Regular cardiac myocyte (primary cell): ENCODE measurements around the gene LRRC41. TPM values are rescaled to one million over a fixed set of nuclear protein-coding genes. Genes with fewer than 3 reads are reported as not detected.

Experiments used
- total RNA-seq: library from RNA; depleted of rRNA; stranded (reverse); fragments of >200 nt; gene quantifications from 2 replicates; pipeline ENCODE4 v1.2.3, GENCODE V29; 2014

Gene LRRC41
- 89.5 and 103 TPM in 2 replicates for total RNA-seq

DNA sequence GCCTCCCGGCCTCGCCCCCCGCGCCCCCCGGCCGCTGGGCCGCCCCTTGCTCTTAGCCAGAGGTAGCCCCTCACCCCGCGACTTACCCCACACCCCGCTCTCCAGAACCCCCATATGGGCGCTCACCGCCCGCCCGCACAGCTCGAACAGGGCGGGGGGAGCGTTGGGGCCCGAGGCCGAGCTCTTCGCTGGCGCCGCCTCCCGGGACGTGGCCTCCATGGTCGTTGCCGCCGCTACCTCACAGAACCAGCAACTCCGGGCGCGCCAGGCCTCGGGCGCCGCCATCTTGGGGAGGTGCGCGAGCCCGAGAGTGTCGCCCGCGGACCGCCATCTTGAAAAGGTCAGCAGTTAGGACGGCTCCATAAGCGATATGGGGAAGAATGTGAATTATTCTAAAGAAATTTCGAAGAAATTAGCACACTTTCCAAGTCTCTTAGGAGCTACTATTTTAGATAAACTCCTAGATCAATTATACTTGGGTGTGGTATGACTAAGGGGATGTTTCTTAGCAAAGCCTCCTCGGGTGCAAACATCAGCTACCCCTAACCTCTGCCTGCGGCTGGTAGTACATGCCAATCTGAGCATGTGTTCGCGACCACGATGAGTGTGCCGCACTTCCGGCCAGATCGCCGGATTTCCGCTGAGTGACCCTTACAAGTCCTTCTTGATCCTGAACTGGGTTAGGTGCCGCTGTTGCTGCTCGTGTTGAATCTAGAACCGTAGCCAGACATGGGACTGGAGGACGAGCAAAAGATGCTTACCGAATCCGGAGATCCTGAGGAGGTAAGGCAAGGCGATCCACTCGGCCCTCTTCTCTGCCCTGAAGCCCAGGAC is at the start of gene LRRC41, which contains the start of gene UQCRH:
LRRC41 (minus strand) TSS at position 579 of the 834 bp plus-strand sequence; CDS start at position 285, 294 bp downstream.
UQCRH (plus strand) TSS at position 661 of the 834 bp plus-strand sequence; CDS start at position 730, 69 bp downstream.

GRCh38 chr1:46340404-46341221 is 37.2 kb upstream of the LRRC41 start, which contains the start of gene NSUN4:
NSUN4 (plus strand) TSS chr1:46340807; CDS start chr1:46340827, 20 bp downstream.

DNA sequence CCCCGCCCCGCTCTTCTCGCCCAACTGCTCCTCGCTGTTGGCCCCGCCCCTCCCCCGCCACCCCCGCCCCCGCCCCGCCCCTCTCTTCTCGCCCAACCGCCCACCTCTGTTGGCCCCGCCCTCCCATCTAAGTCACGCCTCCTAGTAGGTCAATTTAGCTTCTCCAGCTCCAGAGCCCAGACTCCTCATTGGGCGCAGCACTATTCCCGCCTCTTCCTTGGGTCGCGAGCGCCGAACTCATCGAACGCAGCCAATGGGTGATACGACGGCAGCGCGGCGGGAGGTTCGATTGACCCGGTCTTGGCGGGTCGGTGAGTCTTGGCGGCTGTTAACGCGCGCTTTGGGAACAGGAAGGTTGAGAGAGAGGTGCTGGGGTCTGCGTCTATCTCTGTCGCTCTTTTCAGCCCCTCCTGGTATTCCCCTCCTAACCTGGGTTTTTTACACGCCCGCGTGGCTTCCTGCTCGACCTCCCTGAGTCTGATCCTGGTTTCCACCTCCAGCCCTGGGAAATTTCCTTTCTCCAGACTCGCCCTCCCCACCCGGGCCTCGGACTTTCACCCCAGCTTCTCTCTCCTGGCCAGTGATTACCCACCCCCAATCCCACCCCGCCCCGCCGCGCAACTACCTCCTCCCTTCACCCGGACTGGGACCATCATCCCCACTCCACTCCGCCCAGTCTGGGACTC is 55.8 kb downstream of the LRRC41 start, which contains the start of gene RAD54L:
RAD54L (plus strand) TSS at position 328 of the 686 bp plus-strand sequence. CDS start 643 bp downstream, outside the sequence.

Other genes with a start within 250 kb of the LRRC41 start
- gene PIK3R3, start 171.0 kb downstream of the LRRC41 start, total RNA-seq, result 4.5 and 5.0 TPM in 2 replicates
- gene TSPAN1, start 128.5 kb downstream of the LRRC41 start, total RNA-seq, result 0.56 and 0.58 TPM in 2 replicates
- gene P3R3URF, start 127.1 kb downstream of the LRRC41 start, total RNA-seq, result not detected in 2 replicates
- 48.5 and 80.7 TPM in 2 replicates for gene POMGNT1, start 105.2 kb downstream of the LRRC41 start, total RNA-seq
- 3.3 and 3.9 TPM in 2 replicates for gene LURAP1, start 100.3 kb downstream of the LRRC41 start, total RNA-seq
- 1.4 and 5.6 TPM in 2 replicates for gene RAD54L, start 55.9 kb downstream of the LRRC41 start, total RNA-seq
- 491 and 703 TPM in 2 replicates for gene UQCRH, start 82 bp upstream of the LRRC41 start, total RNA-seq
- gene NSUN4, start 37.2 kb upstream of the LRRC41 start, total RNA-seq, result 12.4 and 19.2 TPM in 2 replicates
- gene FAAH, start 90.7 kb upstream of the LRRC41 start, total RNA-seq, result 2.0 and 3.5 TPM in 2 replicates
- gene DMBX1, start 186.2 kb upstream of the LRRC41 start, total RNA-seq, result not detected in 2 replicates
- gene KNCN, start 248.0 kb upstream of the LRRC41 start, total RNA-seq, result not detected in 2 replicates